ENCODE measurements around the gene PPEF1. TPM values are rescaled to one million over a fixed set of nuclear protein-coding genes. Genes with fewer than 3 reads are reported as not detected.

The PPEF1 gene
- total and polyA plus RNA-seq, 2 of the 4 experiments (the other 2 are of a cell fraction), result not detected

DNA sequence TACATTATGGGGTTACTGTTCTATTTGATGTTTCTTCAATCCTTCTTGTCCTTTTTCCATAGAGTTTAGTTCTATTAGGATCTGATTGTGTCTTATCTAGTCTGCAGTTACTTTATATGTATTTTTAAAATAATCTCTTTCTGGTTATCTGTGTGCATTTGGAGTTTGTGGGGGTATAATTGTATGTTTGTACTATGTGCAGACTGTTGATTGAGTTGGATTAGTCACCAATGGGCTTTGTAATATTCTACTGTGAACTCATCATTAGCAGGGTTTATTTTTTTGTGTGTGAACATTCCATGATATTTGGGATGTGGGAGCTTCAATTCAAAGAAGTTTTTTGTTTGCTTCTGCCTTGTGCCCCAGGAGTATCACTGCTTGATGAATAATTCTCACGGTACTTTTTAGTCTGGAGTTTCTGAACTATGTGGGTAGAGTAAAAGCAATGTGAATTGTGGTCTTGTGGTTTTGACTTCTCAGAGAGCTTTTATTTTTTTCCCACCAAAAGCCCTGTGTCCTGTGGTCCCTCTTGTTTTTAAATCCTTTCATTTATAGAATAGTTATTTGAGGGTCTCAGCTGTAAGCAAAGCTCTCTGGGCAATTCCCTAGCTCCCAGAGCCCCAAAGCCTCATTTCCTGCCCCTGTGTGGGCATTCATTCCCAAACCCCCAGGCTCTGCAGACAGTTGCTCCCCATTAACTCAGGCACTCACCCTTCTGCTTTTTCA lies 148.6 kb downstream of the PPEF1 start:
- Histone ChIP-seq H3K23ac (ENCODE audit: low read depth, low read length) (no peak overlapping the region), H3K4me3 (ENCODE audit: insufficient read depth, low read depth, low read length) (no peak overlapping the region), H2BK15ac (ENCODE audit: low read depth, low read length) (no peak overlapping the region), H3K4me2 (ENCODE audit: low read depth, low read length) (no peak overlapping the region), H3K4ac (ENCODE audit: low read depth, low read length) (no peak overlapping the region), H3K27me3 (ENCODE audit: control insufficient read depth, insufficient read depth, low read length) (no peaks in the 10 kb centered on the region), H2AK9ac (replicated peaks; ENCODE audit: low read depth, low read length, poor library complexity) (no peak overlapping the region), H3K27ac (ENCODE audit: insufficient read depth, low read length) (no peak overlapping the region), H3K36me3 (ENCODE audit: control insufficient read depth, insufficient read depth, low read length) (no peaks in the 10 kb centered on the region), H2BK20ac (ENCODE audit: low read depth, low read length) (no peak overlapping the region), H3K14ac (replicated peaks; ENCODE audit: low read depth, low read length) (no peak overlapping the region), H4K8ac (ENCODE audit: low read depth in 2 of 2, low read length in 2 of 2) (no peak overlapping the region), H4K5ac (ENCODE audit: low read depth, low read length) (no peak overlapping the region), H3K9me3 (ENCODE audit: control insufficient read depth, insufficient read depth, low read length) (no peaks in the 10 kb centered on the region), H3K79me1 (ENCODE audit: low read depth in 1 of 2, low read length in 2 of 2) (no peaks in the 10 kb centered on the region), H2AK5ac (ENCODE audit: low read depth, low read length) (no peak overlapping the region), H2AFZ (replicated peaks; ENCODE audit: low read length, poor library complexity) (no peak overlapping the region), H4K20me1 (ENCODE audit: insufficient read depth, low read length) (no peaks in the 10 kb centered on the region), H2BK5ac (ENCODE audit: low read depth, low read length, poor library complexity, severe bottlenecking) (no peak overlapping the region), H3K56ac (ENCODE audit: extremely low read depth, insufficient read depth, low read length) (no peak overlapping the region), H3K18ac (ENCODE audit: low read depth, low read length) (no peak overlapping the region), H3K4me1 (ENCODE audit: control insufficient read depth, insufficient read depth, low read length) (no peaks in the 10 kb centered on the region), H3K9ac (ENCODE audit: low read depth, low read length) (no peak overlapping the region), H2BK120ac (ENCODE audit: low read depth, low read length) (no peak overlapping the region), H4K91ac (ENCODE audit: insufficient read depth, low read depth, low read length) (no peak overlapping the region), H3K9me1 (ENCODE audit: insufficient read depth, low read length) (no peaks in the 10 kb centered on the region)
- in situ Hi-C loops (cut with MboI; ENCODE audit: low sequenced_read_pairs), result no loop called here
- ChIA-PET POLR2A (ENCODE audit: unreplicated experiment) (no interaction called here), CTCF (interaction anchor here (0.6 kb wide), 1 partner anchor 460 kb away, joined by 3 read pairs; no protein-coding TSS in a partner anchor)
- no peak for TF ChIP-seq MAZ (IDR thresholded peaks at IDR 0.05; ENCODE audit: borderline replicate concordance, low read depth, low read length)
- no peak for TF ChIP-seq NFE2L2 (IDR thresholded peaks at IDR 0.05; ENCODE audit: low read depth, low read length)
- no peak for TF ChIP-seq RFX5 (IDR thresholded peaks at IDR 0.05; ENCODE audit: low read depth, low read length)
- no peak for TF ChIP-seq MAFK (IDR thresholded peaks at IDR 0.05; ENCODE audit: low read depth, low read length)
- TF ChIP-seq SMC3 (IDR thresholded peaks at IDR 0.05; ENCODE audit: low read depth, low read length), result no peak
- TF ChIP-seq BHLHE40 (IDR thresholded peaks at IDR 0.05; ENCODE audit: low read depth, low read length), result no peak
- TF ChIP-seq POLR2A (IDR thresholded peaks at IDR 0.05; ENCODE audit: low read depth, low read length), result no peak
- intact Hi-C loops (cut with micrococcal nuclease), result no loop called here
- DNase-seq (no peak), ATAC-seq (ENCODE audit: low read depth) (no peak)
- no TSS peak for BruUV-seq (replicated peaks)
- dilution Hi-C loops (cut with HindIII; ENCODE audit: low sequenced_read_pairs, unreplicated experiment), result no loop called here
- no CpG with 5 or more reads among the region's 1 CpG for WGBS, 2 experiments (ENCODE audit: extremely low coverage in 2 of 2, insufficient read length in 1 of 2)
